Keratinocyte (primary cell): ENCODE data around the gene LSM10.

ENCODE experiments used
- CTCF ChIP-seq, 3 experiments: IDR thresholded peaks in 1 of 3; conservative IDR thresholded peaks in 1 of 3; optimal IDR thresholded peaks in 1 of 3; 2 replicates in 2 of 3; 3 replicates in 1 of 3; pipeline versions ENCODE3 to v1.5.1; 2011; ENCODE audit warnings: low read length in 3 of 3, mild to moderate bottlenecking in 3 of 3, moderate library complexity in 2 of 3, control low read depth in 1 of 3, inconsistent platforms in 1 of 3; ENCODE audit not compliant: insufficient read depth in 2 of 3; ENCODE audit errors: extremely low read depth in 1 of 3
- EZH2 ChIP-seq: IDR thresholded peaks from one replicate; pipeline ENCODE4 v1.6.1; 2012; ENCODE audit warnings: inconsistent platforms, mild to moderate bottlenecking, low read length, moderate library complexity

- TF ChIP-seq CTCF (optimal IDR thresholded peaks at IDR 0.05 in 1 of 3, IDR thresholded peaks at IDR 0.05 in 1 of 3, conservative IDR thresholded peaks at IDR 0.05 in 1 of 3; ENCODE audit: extremely low read depth in 1 of 3, insufficient read depth in 2 of 3, low read length in 3 of 3) (no peak), EZH2 (no peak)
These were observed 49.0 kb upstream of the LSM10 start for GRCh38 chr1:36446746-36447145.
